ENCODE measurements around the gene DUSP23.

DNA sequence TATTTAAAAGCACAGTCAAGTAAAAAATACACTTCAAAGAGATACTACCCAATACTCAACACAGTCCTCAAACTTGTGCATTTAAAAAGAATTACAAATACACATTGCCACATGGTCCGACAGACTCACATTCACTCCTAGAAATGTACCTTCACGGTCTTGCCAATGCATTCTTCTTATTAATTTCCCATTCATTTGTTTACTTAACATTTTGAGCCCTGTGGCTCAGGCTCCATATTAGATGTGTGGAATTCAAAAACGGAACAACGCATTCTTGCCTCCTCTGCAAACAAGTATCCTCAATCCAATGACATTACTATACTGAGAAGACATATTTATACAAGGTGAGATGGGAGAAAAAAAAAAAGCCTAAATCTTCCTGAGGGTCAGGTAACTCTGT, 2.5 kb upstream of the DUSP23 start:
- no peak for TF ChIP-seq JUNB (IDR thresholded peaks at IDR 0.05)
- TF ChIP-seq, protein P1, sequence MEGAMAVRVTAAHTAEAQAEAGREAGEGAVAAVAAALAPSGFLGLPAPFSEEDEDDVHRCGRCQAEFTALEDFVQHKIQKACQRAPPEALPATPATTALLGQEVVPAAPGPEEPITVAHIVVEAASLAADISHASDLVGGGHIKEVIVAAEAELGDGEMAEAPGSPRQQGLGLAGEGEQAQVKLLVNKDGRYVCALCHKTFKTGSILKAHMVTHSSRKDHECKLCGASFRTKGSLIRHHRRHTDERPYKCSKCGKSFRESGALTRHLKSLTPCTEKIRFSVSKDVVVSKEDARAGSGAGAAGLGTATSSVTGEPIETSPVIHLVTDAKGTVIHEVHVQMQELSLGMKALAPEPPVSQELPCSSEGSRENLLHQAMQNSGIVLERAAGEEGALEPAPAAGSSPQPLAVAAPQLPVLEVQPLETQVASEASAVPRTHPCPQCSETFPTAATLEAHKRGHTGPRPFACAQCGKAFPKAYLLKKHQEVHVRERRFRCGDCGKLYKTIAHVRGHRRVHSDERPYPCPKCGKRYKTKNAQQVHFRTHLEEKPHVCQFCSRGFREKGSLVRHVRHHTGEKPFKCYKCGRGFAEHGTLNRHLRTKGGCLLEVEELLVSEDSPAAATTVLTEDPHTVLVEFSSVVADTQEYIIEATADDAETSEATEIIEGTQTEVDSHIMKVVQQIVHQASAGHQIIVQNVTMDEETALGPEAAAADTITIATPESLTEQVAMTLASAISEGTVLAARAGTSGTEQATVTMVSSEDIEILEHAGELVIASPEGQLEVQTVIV (IDR thresholded peaks at IDR 0.05; ENCODE audit: borderline replicate concordance, partially characterized antibody) = no peak
- no peak for TF ChIP-seq ZNF274 (IDR thresholded peaks at IDR 0.05; ENCODE audit: insufficient read depth, insufficient read length)
- no peak for TF ChIP-seq CEBPB (IDR thresholded peaks at IDR 0.05; ENCODE audit: borderline replicate concordance in 1 of 2, low read depth in 2 of 2, low read length in 2 of 2)
- TF ChIP-seq MYC (IDR thresholded peaks at IDR 0.05; ENCODE audit: insufficient read depth, insufficient read length, insufficient replicate concordance, low read length, severe bottlenecking) = no peak
- no peak for TF ChIP-seq RCOR1 (conservative IDR thresholded peaks at IDR 0.05; ENCODE audit: low read depth, low read length)

Data from GM12878 (cell line).